GM12801 (cell line): Measurements from ENCODE around the gene ARSD.

Source experiments
- CTCF ChIP-seq: IDR thresholded peaks from one replicate; pipeline ENCODE4 v1.5.1; 2011; ENCODE audit warnings: control low read depth; ENCODE audit not compliant: insufficient read length; ENCODE audit errors: extremely low read depth

ARSD gene

GRCh38 chrX:2967012-2967411 lies 37.9 kb upstream of the ARSD start:
- no peak for TF ChIP-seq CTCF

- TF ChIP-seq CTCF = no peak
Observed at GRCh38 chrX:2965965-2966364, 36.8 kb upstream of the ARSD start.

GRCh38 chrX:2962381-2962780 lies 33.2 kb upstream of the ARSD start:
- TF ChIP-seq CTCF = no peak

- no peak for TF ChIP-seq CTCF
Observed at GRCh38 chrX:2960861-2961515, 31.8 kb upstream of the ARSD start.

- no peak for TF ChIP-seq CTCF
Observed at GRCh38 chrX:2958199-2958598, 29.1 kb upstream of the ARSD start.

- no peak for TF ChIP-seq CTCF
Observed at GRCh38 chrX:2955838-2956237, 26.7 kb upstream of the ARSD start.

GRCh38 chrX:2955281-2955680 lies 26.1 kb upstream of the ARSD start:
- TF ChIP-seq CTCF = no peak
